Left lung (tissue), 10 donors: ENCODE data around the gene TTC7B. TPM values are rescaled to one million over a fixed set of nuclear protein-coding genes. Genes with fewer than 3 reads are reported as not detected.

Source experiments
- ATAC-seq: fragments of 200-7000 bp; cut with Tn5 transposase; one replicate; pipeline ENCODE4 v1.9.1; 2020; ENCODE audit warnings: moderate library complexity
- DNase-seq, 4 donors: peaks; one replicate each; pipeline ENCODE4 v3.0.0-alpha.2; 2013 to 2020
- H3K27ac ChIP-seq, 2 donors: fragments of 200-600 bp; sonication (generic) in 1 of 2; one replicate each; pipeline versions ENCODE4 v1.5.0 to v1.8.0; 2020 to 2021
- H3K27me3 ChIP-seq, 2 donors: fragments of 200-600 bp; sonication (generic) in 1 of 2; one replicate each; pipeline versions ENCODE4 v1.5.0 to v1.8.0; 2020 to 2021
- H3K36me3 ChIP-seq, 2 donors: fragments of 200-600 bp; sonication (generic) in 1 of 2; one replicate each; pipeline versions ENCODE4 v1.5.0 to v1.8.0; 2020 to 2021
- H3K4me1 ChIP-seq, 2 donors: fragments of 200-600 bp; one replicate each; pipeline ENCODE4 v1.8.0; 2021
- H3K4me3 ChIP-seq, 2 donors: fragments of 200-600 bp; sonication (generic) in 1 of 2; one replicate each; pipeline versions ENCODE4 v1.5.0 to v1.8.0; 2020 to 2021; ENCODE audit warnings: mild to moderate bottlenecking in 1 of 2
- H3K9me3 ChIP-seq, 2 donors: fragments of 200-600 bp; sonication (generic) in 1 of 2; one replicate each; pipeline versions ENCODE4 v1.5.0 to v1.8.0; 2020 to 2021
- intact Hi-C, 2 donors: fragments of 100-400 bp; cut with DNase I; formaldehyde crosslinking; loops; one replicate each; pipeline versions ENCODE4 v1.11.2 to v1.14.2; 2022
- polyA plus RNA-seq, 6 donors: library from polyadenylated mRNA; unstranded; fragments of 120-200 nt; gene quantifications; one replicate each; pipeline ENCODE4 v1.2.1, GENCODE V29; 2013; ENCODE audit not compliant: insufficient read length in 6 of 6
- total RNA-seq, 2 donors: library from RNA; stranded (reverse); fragmentation: NEBNext Ultra II Directional; extraction: Animal tissue kit (Norgen Biotek cat#: 25700); gene quantifications; one replicate each; pipeline ENCODE4 v1.2.1, GENCODE V29; 2021
- TF ChIP-seq, protein P1 (sequence below), 2 donors: fragments of 200-600 bp; sonication (generic) in 1 of 2; IDR thresholded peaks; one replicate each; pipeline versions ENCODE4 v1.5.0 to v1.8.0; 2021; ENCODE audit warnings: antibody characterized with exemption in 2 of 2
- donor health status: DM: no; HTN: yes; CAD: no.
- donor health status: DM: no; HTN: no; CAD: no.

Gene TTC7B
- total and polyA plus RNA-seq, 8 donors: 26.8 to 47.5 (median 39.5) TPM

DNA sequence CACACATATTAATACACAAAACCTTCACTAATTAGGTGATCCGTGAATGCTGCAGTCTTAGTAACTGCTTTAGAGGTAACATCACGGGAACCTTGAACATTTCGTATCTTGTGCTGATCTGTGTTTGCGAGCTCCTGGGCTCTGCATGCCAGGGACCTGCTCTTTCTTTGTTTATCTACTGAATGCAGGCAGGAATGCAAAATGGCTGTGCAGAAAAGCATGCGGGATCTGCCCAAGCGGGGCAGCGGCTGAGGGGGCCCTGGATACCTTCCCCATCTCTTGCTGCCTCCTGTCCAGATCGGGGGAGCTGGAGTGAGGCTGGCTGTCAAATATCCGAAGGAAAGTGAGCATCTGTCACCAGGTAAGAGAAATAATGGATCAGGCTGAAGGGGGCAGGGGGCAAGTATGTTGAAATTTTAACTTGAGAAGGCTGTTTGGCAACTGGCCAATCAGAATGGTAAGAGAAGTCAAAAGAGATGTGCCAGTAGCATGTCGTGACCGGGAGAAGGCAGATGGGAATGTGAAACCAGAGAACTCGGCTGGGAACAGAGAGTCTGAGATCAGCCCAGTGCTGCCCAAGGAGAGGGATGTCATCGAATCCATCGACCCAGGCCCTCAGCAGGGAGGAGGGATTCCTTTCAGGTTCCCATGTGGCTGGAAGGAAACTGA lies 191.4 kb downstream of the TTC7B start:
- Histone ChIP-seq H3K27me3 (no peaks in the 10 kb centered on the region), H3K4me1 (peaks cover 17 to 46% of the 10 kb centered on the region in 2 donors), H3K4me3 (no peak overlapping the region), H3K36me3 (no peaks in the 10 kb centered on the region), H3K9me3 (no peaks in the 10 kb centered on the region), H3K27ac (peak overlapping the region; percentile 46 to 50)
- TF ChIP-seq, protein P1, sequence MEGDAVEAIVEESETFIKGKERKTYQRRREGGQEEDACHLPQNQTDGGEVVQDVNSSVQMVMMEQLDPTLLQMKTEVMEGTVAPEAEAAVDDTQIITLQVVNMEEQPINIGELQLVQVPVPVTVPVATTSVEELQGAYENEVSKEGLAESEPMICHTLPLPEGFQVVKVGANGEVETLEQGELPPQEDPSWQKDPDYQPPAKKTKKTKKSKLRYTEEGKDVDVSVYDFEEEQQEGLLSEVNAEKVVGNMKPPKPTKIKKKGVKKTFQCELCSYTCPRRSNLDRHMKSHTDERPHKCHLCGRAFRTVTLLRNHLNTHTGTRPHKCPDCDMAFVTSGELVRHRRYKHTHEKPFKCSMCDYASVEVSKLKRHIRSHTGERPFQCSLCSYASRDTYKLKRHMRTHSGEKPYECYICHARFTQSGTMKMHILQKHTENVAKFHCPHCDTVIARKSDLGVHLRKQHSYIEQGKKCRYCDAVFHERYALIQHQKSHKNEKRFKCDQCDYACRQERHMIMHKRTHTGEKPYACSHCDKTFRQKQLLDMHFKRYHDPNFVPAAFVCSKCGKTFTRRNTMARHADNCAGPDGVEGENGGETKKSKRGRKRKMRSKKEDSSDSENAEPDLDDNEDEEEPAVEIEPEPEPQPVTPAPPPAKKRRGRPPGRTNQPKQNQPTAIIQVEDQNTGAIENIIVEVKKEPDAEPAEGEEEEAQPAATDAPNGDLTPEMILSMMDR (IDR thresholded peaks at IDR 0.05): no peak
- intact Hi-C loops: no loop called here
- no peak for DNase-seq
- ATAC-seq: peak; percentile 3

DNA sequence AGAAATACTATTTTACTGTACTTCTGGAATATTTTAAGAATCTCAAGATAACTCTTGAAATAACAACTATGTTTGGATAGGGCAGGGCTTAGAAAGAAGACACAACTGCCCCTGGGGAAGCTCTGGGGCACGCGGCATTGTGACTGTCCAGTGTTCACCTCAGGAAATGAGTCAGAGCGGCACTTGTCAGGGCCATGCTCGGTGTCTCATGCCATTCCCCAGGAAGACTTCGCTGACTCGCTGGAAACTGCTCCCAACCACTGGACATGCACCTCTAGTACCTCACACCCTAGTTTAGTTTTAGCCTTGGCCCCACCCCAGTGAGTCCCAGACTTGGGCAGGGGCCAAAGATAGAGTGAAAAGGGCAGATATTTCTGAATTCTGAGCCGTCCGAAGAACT lies 192.0 kb downstream of the TTC7B start:
- intact Hi-C loops: no loop called here
- H3K4me3 ChIP-seq: no peak overlapping the region
- no peaks in the 10 kb centered on the region for H3K9me3 ChIP-seq
- H3K36me3 ChIP-seq: no peaks in the 10 kb centered on the region
- peak overlapping the region; percentile 46 to 50 for H3K27ac ChIP-seq
- TF ChIP-seq, protein P1 (IDR thresholded peaks at IDR 0.05): no peak
- peak; percentile 89 for ATAC-seq
- no peaks in the 10 kb centered on the region for H3K27me3 ChIP-seq
- peaks cover 16 to 40% of the 10 kb centered on the region in 2 donors for H3K4me1 ChIP-seq
- DNase-seq: peak in 2 of 4 donors; percentile 87

- intact Hi-C loops: no loop called here
- TF ChIP-seq, protein P1 (IDR thresholded peaks at IDR 0.05): no peak
Observed at GRCh38 chr14:90621201-90621600, 195.0 kb downstream of the TTC7B start.

GRCh38 chr14:90620568-90621077 lies 195.6 kb downstream of the TTC7B start:
- Histone ChIP-seq H3K27ac (no peak overlapping the region), H3K4me3 (no peak overlapping the region), H3K9me3 (no peaks in the 10 kb centered on the region), H3K4me1 (peaks cover 8 to 24% of the 10 kb centered on the region in 2 donors), H3K36me3 (no peaks in the 10 kb centered on the region), H3K27me3 (no peaks in the 10 kb centered on the region)
- DNase-seq (no peak), ATAC-seq (peak; percentile 31)
- intact Hi-C loops: no loop called here
- TF ChIP-seq, protein P1 (IDR thresholded peaks at IDR 0.05): no peak

More at GRCh38 chr14:90621201-90621600, 195.0 kb downstream of the TTC7B start:
- DNase-seq (no peak), ATAC-seq (no peak)
- H3K4me1 ChIP-seq: peaks cover 8 to 24% of the 10 kb centered on the region in 2 donors
- no peak overlapping the region for H3K4me3 ChIP-seq
- no peaks in the 10 kb centered on the region for H3K27me3 ChIP-seq
- H3K36me3 ChIP-seq: no peaks in the 10 kb centered on the region
- no peak overlapping the region for H3K27ac ChIP-seq
- H3K9me3 ChIP-seq: no peaks in the 10 kb centered on the region

- no peak for ATAC-seq
- intact Hi-C loops: no loop called here
- H3K36me3 ChIP-seq: no peaks in the 10 kb centered on the region
Observed at GRCh38 chr14:90619911-90620310, 196.3 kb downstream of the TTC7B start.

More at GRCh38 chr14:90619911-90620310, 196.3 kb downstream of the TTC7B start:
- TF ChIP-seq, protein P1 (IDR thresholded peaks at IDR 0.05): no peak
- DNase-seq: no peak
- Histone ChIP-seq H3K27ac (no peak overlapping the region), H3K9me3 (no peaks in the 10 kb centered on the region), H3K4me3 (no peak overlapping the region), H3K4me1 (peaks cover 6 to 17% of the 10 kb centered on the region in 2 donors), H3K27me3 (no peaks in the 10 kb centered on the region)
